ENCODE measurements around the gene DCLK1. TPM values are rescaled to one million over a fixed set of nuclear protein-coding genes. Genes with fewer than 3 reads are reported as not detected.

Gene DCLK1
- total RNA-seq, 3 donors from 2014 or later (not counting 1 experiment from before 2014, with no cell fraction given): not detected

DNA sequence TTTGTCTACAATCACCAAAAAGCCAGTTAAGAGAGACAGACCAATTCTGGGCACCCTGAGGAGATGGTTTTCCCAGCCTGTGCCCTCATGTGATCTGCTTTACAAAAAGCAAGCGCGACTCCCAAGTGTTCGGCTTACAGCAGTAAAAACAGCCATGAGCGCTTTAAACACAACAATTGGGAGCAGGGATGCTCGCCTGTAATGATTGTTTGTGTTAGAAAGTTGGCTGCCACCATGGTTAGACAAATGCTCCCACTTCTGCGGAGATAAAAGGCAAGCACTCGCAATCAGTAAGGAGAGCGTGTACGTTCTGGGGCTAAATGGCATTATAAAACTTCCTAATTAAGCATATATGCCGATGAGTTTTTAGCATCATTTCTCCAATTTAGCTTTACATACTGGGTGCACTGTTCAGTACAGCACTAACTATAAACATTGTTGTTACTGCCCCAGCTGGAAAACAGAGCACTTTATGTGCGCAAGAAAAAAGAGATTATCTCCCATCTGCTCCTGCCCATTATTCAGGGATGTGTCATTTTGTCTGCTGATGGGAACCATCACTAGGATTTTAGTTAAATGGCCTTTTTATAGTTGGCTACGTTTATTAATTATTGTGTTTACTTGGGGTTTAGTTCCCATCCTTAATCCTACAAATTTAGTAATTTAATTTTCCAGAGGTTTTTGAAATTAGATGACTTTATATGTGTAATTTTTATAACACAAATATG lies 345.4 kb downstream of the DCLK1 start:
- no peak overlapping the region for H3K27ac Mint-ChIP-seq
- Histone ChIP-seq H3K4me3 (ENCODE audit: low read length) (no peak overlapping the region), H3K4me1 (ENCODE audit: control insufficient read depth, insufficient read depth, low read length) (no peaks in the 10 kb centered on the region), H3K27me3 (ENCODE audit: control insufficient read depth, insufficient read depth, low read length) (no peaks in the 10 kb centered on the region), H3K36me3 (ENCODE audit: control insufficient read depth, insufficient read depth, low read length) (no peaks in the 10 kb centered on the region), H3K27ac (ENCODE audit: low read length) (no peak overlapping the region), H3K9me3 (ENCODE audit: control insufficient read depth, insufficient read depth, low read length) (no peaks in the 10 kb centered on the region)
- no peak for DNase-seq
- no peaks in the 10 kb centered on the region for H3K36me3 Mint-ChIP-seq
- ATAC-seq: no peak
- WGBS (ENCODE audit: insufficient coverage): 88% methylated on average over 11 of the region's 12 CpGs
- H3K4me3 Mint-ChIP-seq: no peak overlapping the region
- no peaks in the 10 kb centered on the region for H3K4me1 Mint-ChIP-seq
- H3K9me3 Mint-ChIP-seq: peaks cover 0 to 2% of the 10 kb centered on the region in 2 donors
- no peak for TF ChIP-seq CTCF (IDR thresholded peaks at IDR 0.05)
- no peaks in the 10 kb centered on the region for H3K27me3 Mint-ChIP-seq (ENCODE audit: low read depth in 2 of 2)
- intact Hi-C loops (cut with micrococcal nuclease): no loop called here

DNA sequence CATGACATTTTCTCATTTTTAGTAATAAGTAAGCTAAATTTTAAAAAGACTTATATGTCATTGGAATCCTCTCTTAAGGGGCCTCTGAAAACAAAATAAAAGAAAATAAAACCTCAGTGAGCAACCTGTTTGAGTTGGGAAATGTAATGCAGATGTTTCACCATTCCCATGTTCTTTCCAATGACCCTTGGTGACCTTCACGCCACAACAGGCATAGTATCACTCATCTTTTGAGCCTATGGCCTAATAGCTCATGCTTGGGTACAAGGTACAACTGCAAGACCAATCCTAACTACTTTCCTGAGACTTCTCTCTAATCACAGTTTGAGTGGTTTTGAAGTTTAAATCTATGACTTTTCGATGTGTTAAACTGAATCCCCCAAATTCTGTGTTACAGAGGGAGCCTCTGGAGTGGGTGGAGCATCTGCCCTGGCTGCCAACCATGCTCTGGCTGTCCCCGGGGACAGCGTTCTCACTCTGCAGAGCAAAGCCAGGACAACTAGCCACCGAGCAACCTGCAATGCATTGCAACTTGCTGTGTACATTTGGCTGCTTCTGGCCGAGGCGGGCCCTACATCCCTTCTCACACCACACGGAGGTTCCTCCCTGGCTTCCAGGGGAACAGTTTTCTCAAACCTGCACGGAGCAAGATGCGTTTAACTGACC lies 346.8 kb downstream of the DCLK1 start:
- H3K27ac Mint-ChIP-seq: no peak overlapping the region
- H3K9me3 Mint-ChIP-seq: peaks cover 0 to 2% of the 10 kb centered on the region in 2 donors
- no peak for TF ChIP-seq CTCF (IDR thresholded peaks at IDR 0.05)
- H3K27me3 Mint-ChIP-seq (ENCODE audit: low read depth in 2 of 2): no peaks in the 10 kb centered on the region
- intact Hi-C loops (cut with micrococcal nuclease): no loop called here
- Histone ChIP-seq H3K4me3 (ENCODE audit: low read length) (no peak overlapping the region), H3K4me1 (ENCODE audit: control insufficient read depth, insufficient read depth, low read length) (no peaks in the 10 kb centered on the region), H3K36me3 (ENCODE audit: control insufficient read depth, insufficient read depth, low read length) (no peaks in the 10 kb centered on the region), H3K27ac (ENCODE audit: low read length) (no peak overlapping the region), H3K9me3 (ENCODE audit: control insufficient read depth, insufficient read depth, low read length) (no peaks in the 10 kb centered on the region), H3K27me3 (ENCODE audit: control insufficient read depth, insufficient read depth, low read length) (no peaks in the 10 kb centered on the region)
- WGBS (ENCODE audit: insufficient coverage): 89% methylated on average over 10 of the region's 10 CpGs
- no peaks in the 10 kb centered on the region for H3K36me3 Mint-ChIP-seq
- DNase-seq: no peak
- H3K4me3 Mint-ChIP-seq: no peak overlapping the region
- H3K4me1 Mint-ChIP-seq: no peaks in the 10 kb centered on the region
- ATAC-seq: no peak

- no peak overlapping the region for H3K4me3 ChIP-seq (ENCODE audit: low read length)
- H3K27me3 ChIP-seq (ENCODE audit: control insufficient read depth, insufficient read depth, low read length): no peaks in the 10 kb centered on the region
- no peak for TF ChIP-seq CTCF (IDR thresholded peaks at IDR 0.05)
- ATAC-seq (no peak), DNase-seq (no peak)
- no peak overlapping the region for H3K4me3 Mint-ChIP-seq
- H3K27me3 Mint-ChIP-seq (ENCODE audit: low read depth in 2 of 2): no peaks in the 10 kb centered on the region
- no peaks in the 10 kb centered on the region for H3K4me1 ChIP-seq (ENCODE audit: control insufficient read depth, insufficient read depth, low read length)
- peaks cover 0 to 2% of the 10 kb centered on the region in 2 donors for H3K9me3 Mint-ChIP-seq
- no peaks in the 10 kb centered on the region for H3K36me3 Mint-ChIP-seq
- no peaks in the 10 kb centered on the region for H3K9me3 ChIP-seq (ENCODE audit: control insufficient read depth, insufficient read depth, low read length)
- H3K36me3 ChIP-seq (ENCODE audit: control insufficient read depth, insufficient read depth, low read length): no peaks in the 10 kb centered on the region
- no CpG with 5 or more reads among the region's 2 CpGs for WGBS (ENCODE audit: insufficient coverage)
- intact Hi-C loops (cut with micrococcal nuclease): no loop called here
- no peak overlapping the region for H3K27ac ChIP-seq (ENCODE audit: low read length)
- H3K27ac Mint-ChIP-seq: no peak overlapping the region
- H3K4me1 Mint-ChIP-seq: no peaks in the 10 kb centered on the region
Observed at GRCh38 chr13:35782793-35783192, 348.4 kb downstream of the DCLK1 start.

Data from natural killer cell (primary cell).